Neural progenitor cell (in vitro differentiated cells): ENCODE results near the gene PAX9. TPM values are rescaled to one million over a fixed set of nuclear protein-coding genes. Genes with fewer than 3 reads are reported as not detected.
A peak's percentile ranks its signal among the peaks of the same experiment; 100 is the strongest.

Source experiments
- DNase-seq: peaks from one replicate; pipeline ENCODE4 v3.0.0-alpha.2; 2016; ENCODE audit warnings: low spot score
- H2AFZ ChIP-seq: fragments of 200-600 bp; sonication (generic); replicated peaks from 2 replicates; pipeline ENCODE4 v1.6.1; 2016; ENCODE audit warnings: antibody characterized with exemption
- H3F3A ChIP-seq: fragments of 200-600 bp; sonication (generic); 2 replicates; pipeline ENCODE4 v1.6.1; 2016; ENCODE audit warnings: antibody characterized with exemption, low read depth
- H3K27ac ChIP-seq: fragments of 200-600 bp; sonication (generic); 2 replicates; pipeline ENCODE4 v1.5.1; 2016; ENCODE audit warnings: mild to moderate bottlenecking
- H3K27me3 ChIP-seq: fragments of 200-600 bp; sonication (generic); 2 replicates; pipeline ENCODE4 v1.6.1; 2016; ENCODE audit warnings: mild to moderate bottlenecking, moderate library complexity
- H3K36me3 ChIP-seq: fragments of 200-600 bp; sonication (generic); 2 replicates; pipeline ENCODE4 v1.5.1; 2016
- H3K4me1 ChIP-seq: fragments of 200-600 bp; sonication (generic); 2 replicates; pipeline ENCODE4 v1.6.1; 2016; ENCODE audit warnings: mixed run types
- H3K4me2 ChIP-seq: fragments of 200-600 bp; sonication (generic); 2 replicates; pipeline ENCODE4 v1.6.1; 2016
- H3K4me3 ChIP-seq: fragments of 200-600 bp; sonication (generic); 2 replicates; pipeline ENCODE4 v1.5.1; 2016
- H3K79me2 ChIP-seq: fragments of 200-600 bp; sonication (generic); 2 replicates; pipeline ENCODE4 v1.6.1; 2016; ENCODE audit warnings: low read depth
- H3K9ac ChIP-seq: fragments of 200-600 bp; sonication (generic); 2 replicates; pipeline ENCODE4 v1.6.1; 2016
- H3K9me3 ChIP-seq: fragments of 200-600 bp; sonication (generic); 2 replicates; pipeline ENCODE4 v1.5.1; 2016; ENCODE audit warnings: low read depth
- H4K20me1 ChIP-seq: fragments of 200-600 bp; sonication (generic); 2 replicates; pipeline ENCODE4 v1.6.1; 2016; ENCODE audit warnings: low read depth
- H3K27ac Mint-ChIP-seq: 3 replicates; pipeline ENCODE4 v1.8.0; 2021; ENCODE audit warnings: mixed read lengths
- H3K27me3 Mint-ChIP-seq: 2 replicates; pipeline ENCODE4 v1.8.0; 2022; ENCODE audit warnings: low read depth, mild to moderate bottlenecking, inconsistent platforms, moderate library complexity, mixed read lengths; ENCODE audit not compliant: insufficient read depth
- H3K36me3 Mint-ChIP-seq: 3 replicates; pipeline ENCODE4 v1.8.0; 2021; ENCODE audit warnings: mixed read lengths
- H3K4me1 Mint-ChIP-seq: 3 replicates; pipeline ENCODE4 v1.8.0; 2021; ENCODE audit warnings: mixed read lengths
- H3K4me3 Mint-ChIP-seq: 3 replicates; pipeline ENCODE4 v1.8.0; 2021; ENCODE audit warnings: mild to moderate bottlenecking, moderate library complexity, mixed read lengths
- H3K9me3 Mint-ChIP-seq: 3 replicates; pipeline ENCODE4 v1.8.0; 2020; ENCODE audit warnings: mixed read lengths
- EZH2 ChIP-seq: fragments of 200-600 bp; sonication (generic); IDR thresholded peaks from 2 replicates; pipeline ENCODE4 v1.6.1; 2017; ENCODE audit warnings: antibody characterized with exemption, mild to moderate bottlenecking, moderate library complexity
- EZH2phosphoT487 ChIP-seq: fragments of 200-600 bp; sonication (generic); IDR thresholded peaks from 2 replicates; pipeline ENCODE4 v1.6.1; 2017; ENCODE audit warnings: antibody characterized with exemption
- total RNA-seq: library from RNA; depleted of rRNA; stranded (reverse); fragments of >200 nt; gene quantifications from 2 replicates; pipeline ENCODE4 v1.2.3, GENCODE V29; 2015; ENCODE audit warnings: low replicate concordance
- TF ChIP-seq, protein P1 (sequence below): fragments of 200-600 bp; sonication (generic); IDR thresholded peaks from 2 replicates; pipeline ENCODE4 v1.5.1; 2017; ENCODE audit warnings: antibody characterized with exemption, mild to moderate bottlenecking

Gene PAX9
- total RNA-seq, 1 donor from 2014 or later: not detected

DNA sequence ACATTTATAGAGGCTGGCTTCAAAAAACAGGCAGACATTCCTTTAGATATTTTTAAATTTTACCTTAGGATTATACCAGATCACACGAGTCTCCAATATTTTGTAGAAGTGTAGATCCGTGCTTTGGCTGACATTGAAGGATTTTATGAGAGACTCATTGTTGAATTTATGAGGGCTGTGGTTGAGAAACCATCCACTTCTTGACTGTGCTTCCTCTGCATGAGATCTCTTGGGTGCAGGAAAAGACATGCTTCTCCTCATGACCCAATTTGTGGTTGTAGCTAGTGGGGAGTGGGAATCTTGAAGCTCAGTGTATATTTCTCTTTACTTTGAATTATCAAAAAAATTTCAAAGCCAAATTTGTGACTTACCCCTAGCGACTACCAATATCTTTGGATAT, 42.5 kb upstream of the PAX9 start:
- Mint-ChIP-seq H3K4me3 (no peak overlapping the region), H3K36me3 (no peaks in the 10 kb centered on the region), H3K27ac (no peak overlapping the region), H3K9me3 (no peaks in the 10 kb centered on the region), H3K27me3 (peaks cover 2% of the 10 kb centered on the region), H3K4me1 (no peaks in the 10 kb centered on the region)
- Histone ChIP-seq H3F3A (no peaks in the 10 kb centered on the region), H3K27ac (no peak overlapping the region), H3K36me3 (no peaks in the 10 kb centered on the region), H3K9me3 (peaks cover 10% of the 10 kb centered on the region), H3K4me1 (no peaks in the 10 kb centered on the region), H3K4me3 (no peak overlapping the region), H3K9ac (no peak overlapping the region), H3K27me3 (peaks cover 25% of the 10 kb centered on the region), H2AFZ (no peak overlapping the region), H3K4me2 (no peak overlapping the region), H3K79me2 (no peaks in the 10 kb centered on the region), H4K20me1 (no peaks in the 10 kb centered on the region)
- TF ChIP-seq, protein P1, sequence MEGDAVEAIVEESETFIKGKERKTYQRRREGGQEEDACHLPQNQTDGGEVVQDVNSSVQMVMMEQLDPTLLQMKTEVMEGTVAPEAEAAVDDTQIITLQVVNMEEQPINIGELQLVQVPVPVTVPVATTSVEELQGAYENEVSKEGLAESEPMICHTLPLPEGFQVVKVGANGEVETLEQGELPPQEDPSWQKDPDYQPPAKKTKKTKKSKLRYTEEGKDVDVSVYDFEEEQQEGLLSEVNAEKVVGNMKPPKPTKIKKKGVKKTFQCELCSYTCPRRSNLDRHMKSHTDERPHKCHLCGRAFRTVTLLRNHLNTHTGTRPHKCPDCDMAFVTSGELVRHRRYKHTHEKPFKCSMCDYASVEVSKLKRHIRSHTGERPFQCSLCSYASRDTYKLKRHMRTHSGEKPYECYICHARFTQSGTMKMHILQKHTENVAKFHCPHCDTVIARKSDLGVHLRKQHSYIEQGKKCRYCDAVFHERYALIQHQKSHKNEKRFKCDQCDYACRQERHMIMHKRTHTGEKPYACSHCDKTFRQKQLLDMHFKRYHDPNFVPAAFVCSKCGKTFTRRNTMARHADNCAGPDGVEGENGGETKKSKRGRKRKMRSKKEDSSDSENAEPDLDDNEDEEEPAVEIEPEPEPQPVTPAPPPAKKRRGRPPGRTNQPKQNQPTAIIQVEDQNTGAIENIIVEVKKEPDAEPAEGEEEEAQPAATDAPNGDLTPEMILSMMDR: no peak
- no peak for DNase-seq

DNA sequence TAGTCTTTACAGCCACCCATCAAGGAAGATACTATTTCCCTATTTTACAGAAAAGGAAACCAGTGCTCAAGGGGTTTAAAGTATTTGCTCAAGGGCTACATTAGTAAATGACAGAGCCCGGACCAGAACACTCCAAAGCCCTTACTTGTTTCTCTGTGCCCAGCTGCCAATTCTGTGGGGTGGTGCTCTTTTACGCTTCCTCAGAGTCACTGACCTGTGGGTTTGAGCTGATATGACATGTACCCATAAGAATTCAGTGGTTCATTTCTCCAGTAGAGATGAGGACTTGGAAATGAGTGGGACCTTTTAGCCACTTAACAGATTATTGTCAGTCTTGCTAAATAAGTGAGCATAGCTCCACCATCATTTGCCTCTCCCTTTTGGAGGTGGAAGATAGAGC, 41.8 kb upstream of the PAX9 start:
- Histone ChIP-seq H3K9me3 (peaks cover 10% of the 10 kb centered on the region), H3F3A (no peaks in the 10 kb centered on the region), H3K4me1 (no peaks in the 10 kb centered on the region), H3K27me3 (peaks cover 21% of the 10 kb centered on the region), H3K4me2 (no peak overlapping the region), H3K27ac (no peak overlapping the region), H4K20me1 (no peaks in the 10 kb centered on the region), H3K36me3 (no peaks in the 10 kb centered on the region), H2AFZ (no peak overlapping the region), H3K79me2 (no peaks in the 10 kb centered on the region), H3K9ac (no peak overlapping the region), H3K4me3 (no peak overlapping the region)
- no peaks in the 10 kb centered on the region for H3K4me1 Mint-ChIP-seq
- no peak overlapping the region for H3K27ac Mint-ChIP-seq
- TF ChIP-seq, protein P1: no peak
- no peak for TF ChIP-seq EZH2
- no peak for TF ChIP-seq EZH2phosphoT487
- DNase-seq: no peak
- no peak overlapping the region for H3K4me3 Mint-ChIP-seq
- no peaks in the 10 kb centered on the region for H3K36me3 Mint-ChIP-seq
- H3K27me3 Mint-ChIP-seq: peaks cover 5% of the 10 kb centered on the region
- no peaks in the 10 kb centered on the region for H3K9me3 Mint-ChIP-seq

DNA sequence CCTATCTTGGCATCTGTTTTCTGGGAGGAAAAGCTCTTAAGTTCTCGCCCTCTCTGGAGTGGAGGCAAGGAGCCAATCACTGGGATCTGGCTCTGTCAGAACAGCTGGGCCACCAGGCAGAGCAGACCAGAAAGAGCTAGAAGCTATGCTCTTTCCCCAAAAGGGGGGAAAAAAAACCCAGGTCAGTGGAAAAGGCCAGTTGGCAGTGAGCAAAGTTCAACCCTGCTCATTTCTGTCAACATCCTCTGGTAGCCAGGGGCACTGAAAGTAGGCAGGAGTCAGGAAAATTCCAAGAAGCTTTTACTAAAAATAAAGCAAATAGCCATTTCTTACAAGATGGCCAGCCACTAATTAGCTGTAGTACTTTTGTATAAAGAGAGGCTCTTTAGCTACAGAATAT, 36.6 kb upstream of the PAX9 start:
- no peaks in the 10 kb centered on the region for H3K36me3 ChIP-seq
- Mint-ChIP-seq H3K4me3 (no peak overlapping the region), H3K27me3 (peaks cover 8% of the 10 kb centered on the region), H3K4me1 (no peaks in the 10 kb centered on the region), H3K27ac (no peak overlapping the region), H3K9me3 (no peaks in the 10 kb centered on the region), H3K36me3 (no peaks in the 10 kb centered on the region)
- no peaks in the 10 kb centered on the region for H4K20me1 ChIP-seq
- H3K79me2 ChIP-seq: no peaks in the 10 kb centered on the region
- H3K4me3 ChIP-seq: no peak overlapping the region
- H3K4me1 ChIP-seq: no peaks in the 10 kb centered on the region
- no peak overlapping the region for H3K27ac ChIP-seq
- H3K9ac ChIP-seq: no peak overlapping the region
- no peaks in the 10 kb centered on the region for H3F3A ChIP-seq
- no peak for TF ChIP-seq EZH2
- TF ChIP-seq, protein P1: no peak
- no peak for TF ChIP-seq EZH2phosphoT487
- no peak overlapping the region for H2AFZ ChIP-seq
- H3K4me2 ChIP-seq: no peak overlapping the region
- H3K9me3 ChIP-seq: peaks cover 10% of the 10 kb centered on the region
- peaks cover 45% of the 10 kb centered on the region for H3K27me3 ChIP-seq
- DNase-seq: no peak

DNA sequence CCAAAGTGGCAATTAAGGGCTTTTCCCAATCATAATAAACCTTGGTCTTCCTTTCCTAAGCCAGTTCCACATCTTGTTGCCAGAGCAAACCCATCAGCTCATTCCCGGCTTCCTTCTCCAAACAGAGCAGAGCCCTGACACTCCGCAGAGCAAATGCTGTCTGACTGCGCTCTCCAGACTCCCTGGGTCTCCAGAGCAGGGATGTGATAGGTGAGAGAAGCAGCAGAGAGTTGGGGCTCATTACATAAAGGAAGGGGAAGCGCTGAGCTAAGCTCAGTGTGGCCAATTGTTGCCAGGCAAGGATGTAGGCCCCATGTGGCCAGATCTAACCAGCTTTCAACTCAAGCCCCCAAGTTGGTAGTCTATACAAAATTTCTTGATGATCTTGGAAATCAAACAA, 36.2 kb upstream of the PAX9 start:
- H3K36me3 Mint-ChIP-seq: no peaks in the 10 kb centered on the region
- H3K4me1 ChIP-seq: no peaks in the 10 kb centered on the region
- no peaks in the 10 kb centered on the region for H3F3A ChIP-seq
- peak overlapping the region; percentile 68 for H2AFZ ChIP-seq
- peaks cover 10% of the 10 kb centered on the region for H3K9me3 ChIP-seq
- H3K9me3 Mint-ChIP-seq: no peaks in the 10 kb centered on the region
- no peaks in the 10 kb centered on the region for H3K4me1 Mint-ChIP-seq
- H3K9ac ChIP-seq: no peak overlapping the region
- no peak overlapping the region for H3K27ac ChIP-seq
- H3K4me3 ChIP-seq: no peak overlapping the region
- H3K27me3 ChIP-seq: peaks cover 48% of the 10 kb centered on the region
- H3K4me2 ChIP-seq: no peak overlapping the region
- no peak overlapping the region for H3K27ac Mint-ChIP-seq
- H3K4me3 Mint-ChIP-seq: no peak overlapping the region
- no peaks in the 10 kb centered on the region for H4K20me1 ChIP-seq
- no peak for DNase-seq
- peaks cover 8% of the 10 kb centered on the region for H3K27me3 Mint-ChIP-seq
- H3K36me3 ChIP-seq: no peaks in the 10 kb centered on the region
- H3K79me2 ChIP-seq: no peaks in the 10 kb centered on the region
- no peak for TF ChIP-seq EZH2
- no peak for TF ChIP-seq EZH2phosphoT487
- TF ChIP-seq, protein P1: no peak
